ENCODE data around the gene RIC8B.

GRCh38 chr12:106906715-106907114 is 132.2 kb downstream of the RIC8B start:
- TF ChIP-seq, protein P1, sequence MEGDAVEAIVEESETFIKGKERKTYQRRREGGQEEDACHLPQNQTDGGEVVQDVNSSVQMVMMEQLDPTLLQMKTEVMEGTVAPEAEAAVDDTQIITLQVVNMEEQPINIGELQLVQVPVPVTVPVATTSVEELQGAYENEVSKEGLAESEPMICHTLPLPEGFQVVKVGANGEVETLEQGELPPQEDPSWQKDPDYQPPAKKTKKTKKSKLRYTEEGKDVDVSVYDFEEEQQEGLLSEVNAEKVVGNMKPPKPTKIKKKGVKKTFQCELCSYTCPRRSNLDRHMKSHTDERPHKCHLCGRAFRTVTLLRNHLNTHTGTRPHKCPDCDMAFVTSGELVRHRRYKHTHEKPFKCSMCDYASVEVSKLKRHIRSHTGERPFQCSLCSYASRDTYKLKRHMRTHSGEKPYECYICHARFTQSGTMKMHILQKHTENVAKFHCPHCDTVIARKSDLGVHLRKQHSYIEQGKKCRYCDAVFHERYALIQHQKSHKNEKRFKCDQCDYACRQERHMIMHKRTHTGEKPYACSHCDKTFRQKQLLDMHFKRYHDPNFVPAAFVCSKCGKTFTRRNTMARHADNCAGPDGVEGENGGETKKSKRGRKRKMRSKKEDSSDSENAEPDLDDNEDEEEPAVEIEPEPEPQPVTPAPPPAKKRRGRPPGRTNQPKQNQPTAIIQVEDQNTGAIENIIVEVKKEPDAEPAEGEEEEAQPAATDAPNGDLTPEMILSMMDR (conservative IDR thresholded peaks at IDR 0.05): no peak
- TF ChIP-seq EZH2 (IDR thresholded peaks at IDR 0.05; ENCODE audit: low read depth): no peak
